T-helper 1 cell treated with Interleukin-12 subunit alpha and Interleukin-12 subunit beta and Interleukin-4 antibody, amounts not matched to agents 30 μg/mL and 1 μg/mL, for 36 hours (primary cell): ENCODE measurements around the gene TMEM255B.
"Not testable (repeated sequence)": the region's sequence is repeated elsewhere in the genome, so short reads cannot be mapped to it uniquely, and the experiment has no call there.

Experiments used
- H3K27ac Mint-ChIP-seq: one replicate; pipeline ENCODE4 v1.8.0; 2021; ENCODE audit warnings: mild to moderate bottlenecking, mixed read lengths
- H3K27me3 Mint-ChIP-seq: one replicate; pipeline ENCODE4 v1.8.0; 2021; ENCODE audit warnings: low read depth, mixed read lengths
- H3K36me3 Mint-ChIP-seq: one replicate; pipeline ENCODE4 v1.8.0; 2021; ENCODE audit warnings: low read depth, mixed read lengths
- H3K4me1 Mint-ChIP-seq: one replicate; pipeline ENCODE4 v1.8.0; 2021; ENCODE audit warnings: low read depth, mixed read lengths
- H3K4me3 Mint-ChIP-seq: one replicate; pipeline ENCODE4 v1.8.0; 2021; ENCODE audit warnings: mild to moderate bottlenecking, moderate library complexity, mixed read lengths
- H3K9me3 Mint-ChIP-seq: one replicate; pipeline ENCODE4 v1.8.0; 2021; ENCODE audit warnings: mixed read lengths

The TMEM255B gene

GRCh38 chr13:113750554-113751399 is 8.2 kb upstream of the TMEM255B start:
- H3K4me1 Mint-ChIP-seq = no peaks in the 10 kb centered on the region

DNA sequence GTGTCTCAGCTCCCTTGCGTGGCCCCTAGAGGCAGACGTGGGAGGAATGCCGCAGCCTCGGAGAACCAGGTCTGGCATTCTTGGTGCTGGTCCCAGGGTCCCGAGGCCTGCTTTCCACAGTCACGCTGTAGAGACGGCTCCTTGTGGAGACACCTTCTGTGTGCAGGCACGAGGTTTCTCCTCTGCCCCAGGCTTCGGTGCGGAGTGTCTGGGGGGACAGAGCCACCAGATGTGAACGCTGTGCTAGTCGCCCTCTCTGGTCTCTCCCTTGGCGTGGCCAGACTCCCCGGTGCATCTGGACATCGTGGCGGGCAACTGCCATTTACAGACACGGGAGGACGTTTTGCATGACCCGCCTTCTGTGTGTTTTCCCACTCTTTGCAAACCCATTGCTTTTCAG is 7.5 kb upstream of the TMEM255B start:
- Mint-ChIP-seq H3K9me3 (peaks cover 26% of the 10 kb centered on the region), H3K36me3 (peaks cover 3% of the 10 kb centered on the region), H3K27ac (no peak overlapping the region), H3K27me3 (no peaks in the 10 kb centered on the region), H3K4me1 (no peaks in the 10 kb centered on the region), H3K4me3 (no peak overlapping the region)

More at GRCh38 chr13:113750554-113751399, 8.2 kb upstream of the TMEM255B start:
- Mint-ChIP-seq H3K36me3 (peaks cover 3% of the 10 kb centered on the region), H3K27ac (no peak overlapping the region), H3K27me3 (no peaks in the 10 kb centered on the region), H3K9me3 (peaks cover 26% of the 10 kb centered on the region), H3K4me3 (no peak overlapping the region)

GRCh38 chr13:113752211-113752986 is 6.6 kb upstream of the TMEM255B start:
- H3K27ac Mint-ChIP-seq, H3K27me3 Mint-ChIP-seq, H3K36me3 Mint-ChIP-seq, H3K4me1 Mint-ChIP-seq, H3K4me3 Mint-ChIP-seq: not testable (repeated sequence)
- H3K9me3 Mint-ChIP-seq = peaks cover 26% of the 10 kb centered on the region

DNA sequence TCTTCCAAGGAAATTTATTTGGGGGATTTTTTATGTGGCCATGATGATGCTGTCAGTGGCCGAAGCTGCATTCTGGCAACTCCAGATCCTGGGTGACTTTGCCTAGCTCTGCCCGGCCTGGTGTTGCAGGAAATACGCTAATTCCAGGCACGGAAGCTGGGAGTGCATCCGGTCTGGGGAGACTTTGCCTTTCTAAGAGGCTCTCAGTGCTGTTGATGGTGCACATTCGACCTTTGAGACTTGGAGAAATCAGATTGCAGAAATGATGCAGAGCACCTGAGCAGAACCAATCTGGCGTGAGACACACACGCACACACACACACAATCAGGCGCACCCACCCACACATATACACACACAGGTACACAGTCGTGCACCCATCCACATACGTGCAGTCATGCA is 5.9 kb upstream of the TMEM255B start:
- H3K4me1 Mint-ChIP-seq = peaks cover 3% of the 10 kb centered on the region
- peaks cover 3% of the 10 kb centered on the region for H3K36me3 Mint-ChIP-seq
- peaks cover 11% of the 10 kb centered on the region for H3K27me3 Mint-ChIP-seq
- peaks cover 26% of the 10 kb centered on the region for H3K9me3 Mint-ChIP-seq
- no peak overlapping the region for H3K4me3 Mint-ChIP-seq
- no peak overlapping the region for H3K27ac Mint-ChIP-seq

DNA sequence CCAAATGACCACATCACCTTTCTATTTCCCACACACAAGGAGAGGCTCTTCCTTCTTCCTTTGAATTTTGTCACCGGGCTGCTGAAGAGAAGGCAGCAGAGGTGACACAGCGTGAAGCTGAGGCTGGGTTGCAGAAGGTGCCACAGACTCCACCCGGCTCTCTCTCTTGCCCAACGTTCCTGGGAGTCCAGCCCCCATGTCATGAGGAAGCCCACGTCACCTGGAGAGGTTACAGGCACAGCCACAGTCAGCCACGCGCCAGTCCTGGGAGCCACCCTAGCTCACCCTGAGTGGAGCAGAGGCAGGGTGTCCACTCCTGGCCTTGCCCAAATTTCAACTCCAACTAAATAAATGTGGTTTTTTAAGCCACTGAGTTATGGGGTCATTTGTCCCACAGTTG is 4.8 kb upstream of the TMEM255B start:
- H3K36me3 Mint-ChIP-seq = peaks cover 3% of the 10 kb centered on the region
- H3K27ac Mint-ChIP-seq = no peak overlapping the region
- H3K9me3 Mint-ChIP-seq = peaks cover 26% of the 10 kb centered on the region
- peaks cover 16% of the 10 kb centered on the region for H3K27me3 Mint-ChIP-seq
- H3K4me1 Mint-ChIP-seq = peaks cover 5% of the 10 kb centered on the region
- no peak overlapping the region for H3K4me3 Mint-ChIP-seq

- Mint-ChIP-seq H3K27me3 (peaks cover 21% of the 10 kb centered on the region), H3K4me3 (no peak overlapping the region), H3K36me3 (peaks cover 3% of the 10 kb centered on the region), H3K9me3 (peaks cover 26% of the 10 kb centered on the region), H3K27ac (no peak overlapping the region), H3K4me1 (peaks cover 9% of the 10 kb centered on the region)
Measured at GRCh38 chr13:113754691-113755090, 4.3 kb upstream of the TMEM255B start.

- no peak overlapping the region for H3K27ac Mint-ChIP-seq
Measured at GRCh38 chr13:113756441-113757097, 2.5 kb upstream of the TMEM255B start.

DNA sequence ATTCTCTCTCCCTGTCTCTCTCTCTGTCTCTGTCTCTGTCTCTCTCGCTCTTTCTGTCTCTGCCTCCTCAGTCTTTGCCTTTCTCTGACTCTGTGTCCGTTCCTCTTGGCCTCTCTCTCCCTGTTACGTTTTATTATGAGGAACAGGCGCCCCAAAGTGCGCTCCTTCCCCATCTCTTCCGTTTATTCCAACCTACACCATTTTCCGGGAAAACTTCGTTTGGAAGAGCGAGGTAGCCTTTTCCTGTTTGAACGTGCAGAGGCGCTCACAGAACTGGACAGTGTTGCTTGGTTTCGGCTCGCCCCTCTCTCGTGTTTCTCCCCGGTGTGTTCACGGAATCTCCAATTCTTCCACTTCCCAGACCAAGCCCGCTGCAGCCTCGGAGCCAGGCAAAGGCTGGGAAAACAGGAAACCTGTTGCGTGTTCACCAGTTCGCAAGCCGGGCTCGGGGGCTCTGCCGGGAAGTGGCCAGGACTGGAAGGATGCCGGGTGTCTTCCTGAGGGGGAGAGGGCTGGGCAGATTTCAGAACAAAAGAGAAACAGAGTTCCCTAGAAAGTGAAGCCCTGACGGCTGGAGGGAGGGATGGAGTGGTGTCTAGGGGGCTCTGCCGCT is 605 bp downstream of the TMEM255B start:
- Mint-ChIP-seq H3K36me3 (no peaks in the 10 kb centered on the region), H3K27ac (peak overlapping the region; percentile 64), H3K27me3 (peaks cover 55% of the 10 kb centered on the region), H3K4me3 (peak overlapping the region; percentile 89), H3K9me3 (no peaks in the 10 kb centered on the region), H3K4me1 (peaks cover 12% of the 10 kb centered on the region)

More at GRCh38 chr13:113756441-113757097, 2.5 kb upstream of the TMEM255B start:
- H3K9me3 Mint-ChIP-seq = peaks cover 15% of the 10 kb centered on the region
- H3K4me3 Mint-ChIP-seq = no peak overlapping the region
- peaks cover 40% of the 10 kb centered on the region for H3K27me3 Mint-ChIP-seq
- H3K36me3 Mint-ChIP-seq = peaks cover 3% of the 10 kb centered on the region
- H3K4me1 Mint-ChIP-seq = peaks cover 12% of the 10 kb centered on the region

GRCh38 chr13:113761136-113761535 is 2.1 kb downstream of the TMEM255B start:
- Mint-ChIP-seq H3K27ac (no peak overlapping the region), H3K27me3 (peaks cover 55% of the 10 kb centered on the region), H3K4me1 (peaks cover 12% of the 10 kb centered on the region)

DNA sequence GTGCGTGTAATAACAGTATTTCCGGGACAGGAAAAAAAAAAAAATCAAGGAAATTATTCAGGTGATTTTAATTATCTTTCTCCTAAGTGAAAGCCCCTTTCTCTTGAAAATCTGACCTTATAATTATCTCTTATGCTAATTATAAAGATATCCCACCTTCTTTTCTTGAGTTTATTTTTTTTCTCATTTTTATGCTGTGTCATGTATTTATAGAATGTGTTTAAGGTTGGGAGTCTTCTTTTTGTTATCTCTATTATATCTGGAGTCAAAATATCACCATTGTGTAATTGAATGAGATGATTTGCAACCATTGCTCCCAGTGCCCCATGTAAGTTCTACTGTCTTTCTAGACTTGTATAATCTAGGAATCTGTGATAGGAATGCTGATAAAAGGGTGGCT is 3.0 kb downstream of the TMEM255B start:
- H3K4me3 Mint-ChIP-seq = no peak overlapping the region
- H3K36me3 Mint-ChIP-seq = no peaks in the 10 kb centered on the region
- no peak overlapping the region for H3K27ac Mint-ChIP-seq
- H3K27me3 Mint-ChIP-seq = peaks cover 52% of the 10 kb centered on the region
- peaks cover 9% of the 10 kb centered on the region for H3K4me1 Mint-ChIP-seq
- no peaks in the 10 kb centered on the region for H3K9me3 Mint-ChIP-seq

More at GRCh38 chr13:113761136-113761535, 2.1 kb downstream of the TMEM255B start:
- no peaks in the 10 kb centered on the region for H3K9me3 Mint-ChIP-seq
- H3K36me3 Mint-ChIP-seq = no peaks in the 10 kb centered on the region
- H3K4me3 Mint-ChIP-seq = no peak overlapping the region

GRCh38 chr13:113762538-113762937 is 3.5 kb downstream of the TMEM255B start:
- H3K27ac Mint-ChIP-seq = no peak overlapping the region
- no peaks in the 10 kb centered on the region for H3K9me3 Mint-ChIP-seq
- H3K36me3 Mint-ChIP-seq = no peaks in the 10 kb centered on the region
- peaks cover 49% of the 10 kb centered on the region for H3K27me3 Mint-ChIP-seq
- H3K4me3 Mint-ChIP-seq = no peak overlapping the region
- peaks cover 9% of the 10 kb centered on the region for H3K4me1 Mint-ChIP-seq

GRCh38 chr13:113763254-113763653 is 4.2 kb downstream of the TMEM255B start:
- Mint-ChIP-seq H3K9me3 (no peaks in the 10 kb centered on the region), H3K4me3 (no peak overlapping the region), H3K27ac (no peak overlapping the region), H3K4me1 (peaks cover 9% of the 10 kb centered on the region), H3K27me3 (peaks cover 43% of the 10 kb centered on the region), H3K36me3 (no peaks in the 10 kb centered on the region)

DNA sequence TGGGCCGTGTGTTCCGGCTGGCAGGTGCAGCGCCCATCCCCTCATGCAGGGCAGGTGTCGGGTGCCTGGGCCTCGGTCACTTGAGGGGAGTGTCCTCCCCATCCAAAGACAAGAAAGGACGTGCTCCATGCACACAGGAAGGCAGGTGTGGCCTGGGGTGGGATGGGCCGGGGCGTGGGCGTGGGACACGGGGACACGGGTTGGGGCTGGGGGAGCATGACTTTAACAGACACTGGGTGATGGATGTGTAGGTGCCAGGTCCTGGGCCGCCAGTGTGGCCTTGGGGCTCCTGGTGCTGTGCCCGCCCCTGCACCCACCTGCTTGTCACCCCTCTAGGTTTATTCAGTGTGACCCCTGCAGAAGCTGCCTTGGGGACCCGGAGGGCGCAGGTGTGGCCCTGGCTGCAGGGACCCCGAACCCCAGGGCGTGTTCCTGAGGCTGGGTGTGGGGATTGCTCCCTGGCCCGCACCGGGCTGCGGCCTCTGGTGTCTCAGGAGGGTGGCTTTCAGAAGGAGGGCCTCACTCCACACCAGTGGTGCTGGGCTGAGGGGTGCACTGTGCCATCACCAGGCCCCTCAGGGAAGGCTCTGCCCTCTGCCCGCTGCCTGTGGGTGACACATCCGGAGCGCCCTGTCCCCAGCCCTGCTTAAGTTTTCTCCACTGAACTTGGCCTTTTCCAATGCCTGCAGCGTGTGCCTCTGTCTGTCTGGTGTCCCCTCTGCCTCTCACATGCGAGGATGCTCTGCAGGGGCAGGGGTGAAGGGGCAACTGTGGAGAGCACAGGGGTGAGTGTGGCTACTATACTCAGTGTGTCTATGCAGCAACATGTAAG is 5.2 kb downstream of the TMEM255B start:
- Mint-ChIP-seq H3K36me3 (no peaks in the 10 kb centered on the region), H3K9me3 (no peaks in the 10 kb centered on the region), H3K27me3 (peaks cover 39% of the 10 kb centered on the region), H3K27ac (no peak overlapping the region), H3K4me1 (peaks cover 7% of the 10 kb centered on the region), H3K4me3 (no peak overlapping the region)
